ENCODE results near the gene L3MBTL4. TPM values are rescaled to one million over a fixed set of nuclear protein-coding genes. Genes with fewer than 3 reads are reported as not detected.

The L3MBTL4 gene
- total RNA-seq, 4 donors from 2014 or later, result 11.3 to 16.3 (median 11.8) TPM

DNA sequence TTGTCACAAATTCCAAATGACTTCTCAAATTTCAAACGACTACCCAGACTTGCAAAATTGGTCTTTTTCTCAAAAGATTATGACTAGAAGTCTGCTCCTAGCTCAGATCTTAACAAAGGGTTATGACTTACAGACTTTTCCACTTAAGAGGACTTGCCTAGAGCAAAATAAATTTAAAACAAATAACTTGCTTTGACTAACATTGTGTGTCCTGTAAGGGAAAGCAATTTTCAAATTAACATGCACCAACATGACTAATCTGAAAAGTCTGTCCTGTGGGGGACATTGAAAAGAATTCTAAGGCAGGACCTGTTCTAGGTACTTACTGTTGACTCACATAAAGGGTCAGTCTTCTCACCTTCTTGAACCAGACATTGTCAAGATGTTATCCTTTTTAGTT lies 465.9 kb downstream of the L3MBTL4 start:
- TF ChIP-seq, protein P1, sequence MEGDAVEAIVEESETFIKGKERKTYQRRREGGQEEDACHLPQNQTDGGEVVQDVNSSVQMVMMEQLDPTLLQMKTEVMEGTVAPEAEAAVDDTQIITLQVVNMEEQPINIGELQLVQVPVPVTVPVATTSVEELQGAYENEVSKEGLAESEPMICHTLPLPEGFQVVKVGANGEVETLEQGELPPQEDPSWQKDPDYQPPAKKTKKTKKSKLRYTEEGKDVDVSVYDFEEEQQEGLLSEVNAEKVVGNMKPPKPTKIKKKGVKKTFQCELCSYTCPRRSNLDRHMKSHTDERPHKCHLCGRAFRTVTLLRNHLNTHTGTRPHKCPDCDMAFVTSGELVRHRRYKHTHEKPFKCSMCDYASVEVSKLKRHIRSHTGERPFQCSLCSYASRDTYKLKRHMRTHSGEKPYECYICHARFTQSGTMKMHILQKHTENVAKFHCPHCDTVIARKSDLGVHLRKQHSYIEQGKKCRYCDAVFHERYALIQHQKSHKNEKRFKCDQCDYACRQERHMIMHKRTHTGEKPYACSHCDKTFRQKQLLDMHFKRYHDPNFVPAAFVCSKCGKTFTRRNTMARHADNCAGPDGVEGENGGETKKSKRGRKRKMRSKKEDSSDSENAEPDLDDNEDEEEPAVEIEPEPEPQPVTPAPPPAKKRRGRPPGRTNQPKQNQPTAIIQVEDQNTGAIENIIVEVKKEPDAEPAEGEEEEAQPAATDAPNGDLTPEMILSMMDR (IDR thresholded peaks at IDR 0.05), result no peak
- no peak for TF ChIP-seq POLR2A (IDR thresholded peaks at IDR 0.05)
- no peak for DNase-seq (ENCODE audit: low spot score in 2 of 2)
- 0% methylated on average over 1 of the region's 1 CpG for WGBS, 2 donors
- intact Hi-C loops (cut with DNase I; ENCODE audit: low total_unique reads), result no loop called here
- no peak overlapping the region for H3K4me3 ChIP-seq (ENCODE audit: low read depth, poor library complexity, severe bottlenecking)

DNA sequence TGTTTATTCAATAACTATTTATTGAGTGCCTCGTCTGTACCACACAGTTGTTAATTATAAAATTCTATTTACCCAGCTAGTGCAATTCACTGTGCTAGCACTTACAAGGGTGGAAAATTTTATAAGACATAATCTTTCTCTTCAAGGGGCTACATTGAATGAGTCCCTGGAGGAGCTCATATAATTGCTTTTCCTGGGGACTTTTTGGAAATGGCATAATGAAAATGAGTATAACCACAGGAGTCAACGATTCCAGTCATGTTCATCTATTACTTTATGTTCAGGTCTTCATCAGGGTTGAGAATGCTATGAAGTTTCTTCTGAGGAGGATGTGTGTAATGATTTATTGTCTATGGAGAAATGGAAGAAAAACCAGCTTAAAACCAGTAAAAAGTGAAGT lies 466.5 kb downstream of the L3MBTL4 start:
- WGBS, 2 donors, result 41 to 46% methylated on average over 2 of the region's 2 CpGs
- intact Hi-C loops (cut with DNase I; ENCODE audit: low total_unique reads), result no loop called here
- no peak overlapping the region for H3K4me3 ChIP-seq (ENCODE audit: low read depth, poor library complexity, severe bottlenecking)
- TF ChIP-seq POLR2A (IDR thresholded peaks at IDR 0.05), result no peak
- no peak for DNase-seq (ENCODE audit: low spot score in 2 of 2)

DNA sequence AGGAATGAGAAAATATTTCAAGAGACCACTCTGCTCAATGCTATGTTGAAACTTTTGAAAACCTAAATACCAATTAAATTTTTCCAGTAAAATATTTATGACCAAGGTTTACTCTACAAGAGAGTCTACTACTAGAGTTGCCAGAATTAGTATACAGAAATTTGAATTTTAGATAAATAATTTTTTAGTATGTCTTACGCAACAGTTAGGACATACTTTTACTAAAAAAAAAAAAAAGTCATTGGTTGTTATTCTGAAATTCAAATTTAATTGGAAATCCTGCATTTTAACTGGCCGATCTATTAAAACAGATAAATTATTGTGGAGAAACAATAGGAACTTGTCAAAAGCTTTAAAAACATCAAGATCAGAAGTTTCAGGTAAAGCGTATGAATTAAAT lies 470.3 kb downstream of the L3MBTL4 start:
- 92 to 93% methylated on average over 3 of the region's 3 CpGs for WGBS, 2 donors
- H3K4me3 ChIP-seq (ENCODE audit: low read depth, poor library complexity, severe bottlenecking), result no peak overlapping the region
- intact Hi-C loops (cut with DNase I; ENCODE audit: low total_unique reads), result no loop called here
- TF ChIP-seq POLR2A (IDR thresholded peaks at IDR 0.05), result no peak
- TF ChIP-seq, protein P1 (IDR thresholded peaks at IDR 0.05), result no peak
- DNase-seq (ENCODE audit: low spot score in 2 of 2), result no peak

DNA sequence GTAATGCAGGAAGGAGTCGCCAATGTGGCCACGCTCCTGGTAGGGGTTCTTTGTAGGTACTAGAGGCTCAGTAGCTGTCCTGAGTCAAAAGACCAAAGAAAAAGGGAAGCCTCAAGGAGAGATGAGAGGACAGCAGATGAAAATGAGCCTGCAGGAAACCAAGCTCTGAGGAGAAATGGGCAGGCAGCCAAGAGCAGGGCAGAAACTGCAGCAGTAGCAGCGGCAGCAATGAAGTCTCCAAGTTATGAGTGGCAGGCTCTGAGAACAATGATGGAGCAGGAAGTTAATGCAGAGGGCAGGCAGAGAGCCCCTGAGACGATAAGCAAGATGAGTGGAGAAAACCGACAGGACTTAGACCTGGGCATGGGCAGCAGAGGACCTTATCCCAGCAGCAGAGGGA lies 471.2 kb downstream of the L3MBTL4 start:
- H3K4me3 ChIP-seq (ENCODE audit: low read depth, poor library complexity, severe bottlenecking), result no peak overlapping the region
- no peak for DNase-seq (ENCODE audit: low spot score in 2 of 2)
- intact Hi-C loops (cut with DNase I; ENCODE audit: low total_unique reads), result no loop called here
- no peak for TF ChIP-seq POLR2A (IDR thresholded peaks at IDR 0.05)
- TF ChIP-seq, protein P1 (IDR thresholded peaks at IDR 0.05), result no peak
- WGBS, 2 donors, result 50 to 57% methylated on average over 5 of the region's 5 CpGs

DNA sequence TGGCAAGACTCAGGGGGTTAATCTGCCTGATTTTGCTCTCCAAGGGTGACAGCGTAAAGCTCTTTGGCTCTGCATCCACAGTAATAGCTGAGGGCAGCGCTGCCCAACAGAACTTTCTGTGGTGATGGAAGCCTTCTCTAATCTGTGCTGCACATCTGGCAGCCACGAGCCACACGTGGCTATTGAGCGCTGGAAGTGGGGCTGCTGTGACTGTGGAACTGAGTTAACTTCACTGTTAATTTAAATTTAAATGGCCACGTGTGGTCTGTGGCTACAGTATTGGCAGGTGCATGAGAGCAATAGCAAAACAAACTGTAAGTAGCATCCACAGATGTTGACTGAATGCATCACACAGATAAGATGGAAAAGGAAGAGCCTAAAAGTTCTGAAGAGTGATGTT lies 472.1 kb downstream of the L3MBTL4 start:
- H3K4me3 ChIP-seq (ENCODE audit: low read depth, poor library complexity, severe bottlenecking), result no peak overlapping the region
- 48 to 49% methylated on average over 6 of the region's 6 CpGs for WGBS, 2 donors
- intact Hi-C loops (cut with DNase I; ENCODE audit: low total_unique reads), result no loop called here
- DNase-seq (ENCODE audit: low spot score in 2 of 2), result no peak
- no peak for TF ChIP-seq POLR2A (IDR thresholded peaks at IDR 0.05)
- TF ChIP-seq, protein P1 (IDR thresholded peaks at IDR 0.05), result no peak

DNA sequence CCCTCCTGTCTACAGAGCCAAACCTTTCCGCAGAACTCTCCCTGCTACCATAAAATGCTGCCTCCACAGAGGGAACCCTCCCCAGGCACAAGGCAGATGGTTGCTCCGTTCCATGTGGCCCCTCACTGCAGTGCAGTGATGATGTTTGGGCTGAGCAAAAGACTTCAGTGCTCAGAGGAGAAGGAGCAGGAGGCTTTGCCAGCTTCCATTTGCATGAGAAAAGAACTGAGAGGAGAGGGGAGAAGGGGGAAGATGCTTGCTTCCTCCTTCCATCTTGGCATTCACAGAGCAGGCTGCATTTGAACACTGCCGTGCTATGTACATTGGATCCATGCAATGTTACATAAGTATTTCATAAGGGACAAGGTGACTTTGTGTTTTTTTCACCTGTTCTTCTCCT lies 472.8 kb downstream of the L3MBTL4 start:
- 52 to 53% methylated on average over 3 of the region's 3 CpGs for WGBS, 2 donors
- no peak for DNase-seq (ENCODE audit: low spot score in 2 of 2)
- H3K4me3 ChIP-seq (ENCODE audit: low read depth, poor library complexity, severe bottlenecking), result no peak overlapping the region
- TF ChIP-seq POLR2A (IDR thresholded peaks at IDR 0.05), result no peak
- TF ChIP-seq, protein P1 (IDR thresholded peaks at IDR 0.05), result no peak
- intact Hi-C loops (cut with DNase I; ENCODE audit: low total_unique reads), result no loop called here
